SU-DHL-6 (cell line): ENCODE results near the gene BFAR.
"Not testable (repeated sequence)": the region's sequence is repeated elsewhere in the genome, so short reads cannot be mapped to it uniquely, and the experiment has no call there.

Source experiments
- H2AFZ ChIP-seq: fragments of 200-600 bp; sonication (generic); 2 replicates; pipeline ENCODE4 v1.6.1; 2014; ENCODE audit warnings: low read depth, mild to moderate bottlenecking, moderate library complexity, mixed read lengths, antibody characterized with exemption, low read length; ENCODE audit not compliant: severe bottlenecking
- H3F3A ChIP-seq: fragments of 200-600 bp; shearing (Covaris generic); 2 replicates; pipeline ENCODE4 v1.6.0; 2016; ENCODE audit warnings: antibody characterized with exemption, mild to moderate bottlenecking; ENCODE audit not compliant: insufficient read depth
- H3K27ac ChIP-seq: fragments of 200-600 bp; sonication (generic); 2 replicates; pipeline ENCODE4 v1.5.1; 2016; ENCODE audit warnings: low read depth, mild to moderate bottlenecking, low read length, moderate library complexity, mixed read lengths
- H3K27me3 ChIP-seq: fragments of 200-600 bp; sonication (generic), shearing (Covaris generic); 2 replicates; pipeline ENCODE4 v1.6.0; 2014; ENCODE audit warnings: mild to moderate bottlenecking, low read length
- H3K36me3 ChIP-seq: fragments of 200-600 bp; sonication (generic); 2 replicates; pipeline ENCODE4 v1.6.1; 2014; ENCODE audit warnings: mild to moderate bottlenecking, low read length, mixed read lengths
- H3K4me2 ChIP-seq: fragments of 300-600, 200-600 bp; shearing (Covaris generic), sonication (generic); 2 replicates; pipeline ENCODE4 v1.6.0; 2014; ENCODE audit warnings: low read length, low read depth, mild to moderate bottlenecking; ENCODE audit not compliant: poor library complexity, severe bottlenecking
- H3K4me3 ChIP-seq: fragments of 200-600 bp; sonication (generic); 2 replicates; pipeline ENCODE4 v1.5.1; 2014; ENCODE audit warnings: antibody characterized with exemption, low read length, mild to moderate bottlenecking, mixed read lengths; ENCODE audit not compliant: insufficient read depth, poor library complexity, severe bottlenecking
- H3K79me2 ChIP-seq: fragments of 200-600 bp; sonication (generic); 2 replicates; pipeline ENCODE4 v1.6.1; 2014; ENCODE audit warnings: mild to moderate bottlenecking, low read length, moderate library complexity; ENCODE audit not compliant: insufficient read depth
- H3K9ac ChIP-seq: fragments of 200-600 bp; sonication (generic); 2 replicates; pipeline ENCODE4 v1.7.0; 2014; ENCODE audit warnings: mild to moderate bottlenecking, low read length
- H3K9me2 ChIP-seq: fragments of 200-600 bp; sonication (generic); replicated peaks from 2 replicates; pipeline ENCODE4 v1.6.1; 2014; ENCODE audit warnings: low read length; ENCODE audit not compliant: insufficient read depth
- H3K9me3 ChIP-seq: fragments of 200-600 bp; sonication (generic); 2 replicates; pipeline ENCODE4 v1.6.1; 2014; ENCODE audit warnings: low read length, mixed read lengths; ENCODE audit not compliant: insufficient read depth
- H4K20me1 ChIP-seq: fragments of 200-600 bp; sonication (generic); 2 replicates; pipeline ENCODE4 v1.6.1; 2014; ENCODE audit warnings: low read depth, mild to moderate bottlenecking, antibody characterized with exemption, low read length, moderate library complexity, mixed read lengths
- CTCF ChIP-seq: fragments of 200-600 bp; sonication (generic); IDR thresholded peaks from one replicate; pipeline ENCODE4 v1.5.1; 2017; ENCODE audit warnings: antibody characterized with exemption, mild to moderate bottlenecking, low read length, moderate library complexity; ENCODE audit not compliant: insufficient read depth, poor library complexity, severe bottlenecking
- EZH2phosphoT487 ChIP-seq: fragments of 200-600 bp; sonication (generic), shearing (Covaris generic); conservative IDR thresholded peaks from 2 replicates; pipeline ENCODE4 v1.6.1; 2018; ENCODE audit warnings: mild to moderate bottlenecking, antibody characterized with exemption, low read length, moderate library complexity, mixed read lengths

Gene BFAR

GRCh38 chr16:14676633-14677032, 43.9 kb downstream of the BFAR start:
- Histone ChIP-seq H3K79me2 (no peaks in the 10 kb centered on the region), H3K4me3 (no peak overlapping the region), H3F3A (peaks cover 10% of the 10 kb centered on the region), H3K27me3 (no peaks in the 10 kb centered on the region), H3K27ac (no peak overlapping the region), H2AFZ (no peak overlapping the region), H3K36me3 (no peaks in the 10 kb centered on the region), H4K20me1 (no peaks in the 10 kb centered on the region), H3K9me3 (no peaks in the 10 kb centered on the region), H3K4me2 (no peak overlapping the region), H3K9ac (no peak overlapping the region), H3K9me2 (no peaks in the 10 kb centered on the region)
- TF ChIP-seq EZH2phosphoT487 (no peak), CTCF (no peak)

- Histone ChIP-seq H3K36me3 (no peaks in the 10 kb centered on the region), H3F3A (peaks cover 1% of the 10 kb centered on the region; the same call in 1 of the 2 replicates), H3K4me2 (no peak overlapping the region), H3K27ac (no peak overlapping the region), H2AFZ (no peak overlapping the region), H3K27me3 (no peaks in the 10 kb centered on the region), H3K4me3 (no peak overlapping the region), H3K9me3 (no peaks in the 10 kb centered on the region), H3K9me2 (no peaks in the 10 kb centered on the region), H4K20me1 (no peaks in the 10 kb centered on the region), H3K79me2 (no peaks in the 10 kb centered on the region), H3K9ac (no peak overlapping the region)
- no peak for TF ChIP-seq EZH2phosphoT487
- no peak for TF ChIP-seq CTCF
These were observed 44.9 kb downstream of the BFAR start for GRCh38 chr16:14677627-14678026.

GRCh38 chr16:14678748-14679497, 46.2 kb downstream of the BFAR start:
- Histone ChIP-seq H3K9me3 (no peaks in the 10 kb centered on the region), H3K36me3 (no peaks in the 10 kb centered on the region), H3K9me2 (no peaks in the 10 kb centered on the region), H2AFZ (no peak overlapping the region), H3K4me2 (no peak overlapping the region), H4K20me1 (no peaks in the 10 kb centered on the region), H3K27me3 (no peaks in the 10 kb centered on the region), H3K79me2 (no peaks in the 10 kb centered on the region), H3F3A (no peaks in the 10 kb centered on the region), H3K27ac (no peak overlapping the region), H3K4me3 (no peak overlapping the region), H3K9ac (no peak overlapping the region)
- no peak for TF ChIP-seq EZH2phosphoT487
- TF ChIP-seq CTCF, result no peak

GRCh38 chr16:14680396-14680795, 47.6 kb downstream of the BFAR start:
- H2AFZ ChIP-seq, H3K9me2 ChIP-seq, H3F3A ChIP-seq, H3K4me2 ChIP-seq, H3K4me3 ChIP-seq, H4K20me1 ChIP-seq, H3K9me3 ChIP-seq, H3K36me3 ChIP-seq, H3K27me3 ChIP-seq, H3K9ac ChIP-seq, H3K27ac ChIP-seq, H3K79me2 ChIP-seq: not testable (repeated sequence)
